Measurements from ENCODE around the gene IQCK. TPM values are rescaled to one million over a fixed set of nuclear protein-coding genes. Genes with fewer than 3 reads are reported as not detected.

The IQCK gene
- polyA plus RNA-seq, 3 donors: 0.52 to 1.2 (median 0.58) TPM

GRCh38 chr16:19882186-19882585 is 164.1 kb downstream of the IQCK start:
- no peak for DNase-seq
- peaks cover 22 to 31% of the 10 kb centered on the region in 2 donors for H3K4me1 ChIP-seq (ENCODE audit: control insufficient read depth in 1 of 2, insufficient read depth in 2 of 2, low read length in 2 of 2)
- H3K4me3 ChIP-seq (replicated peaks in 1 of 3; ENCODE audit: low read depth in 2 of 3, low read length in 3 of 3): no peak overlapping the region
- H2AFZ ChIP-seq (ENCODE audit: insufficient read depth, low read depth, low read length, poor library complexity, severe bottlenecking): no peak overlapping the region
- intact Hi-C loops (cut with micrococcal nuclease): loop anchor here in 1 of 2 donors (10.0 kb wide), 1 partner anchor 797 kb away; no protein-coding TSS in a partner anchor
- H3K4me2 ChIP-seq (replicated peaks; ENCODE audit: extremely low read depth, low read length, poor library complexity, severe bottlenecking): no peak overlapping the region
- TF ChIP-seq, protein P1, sequence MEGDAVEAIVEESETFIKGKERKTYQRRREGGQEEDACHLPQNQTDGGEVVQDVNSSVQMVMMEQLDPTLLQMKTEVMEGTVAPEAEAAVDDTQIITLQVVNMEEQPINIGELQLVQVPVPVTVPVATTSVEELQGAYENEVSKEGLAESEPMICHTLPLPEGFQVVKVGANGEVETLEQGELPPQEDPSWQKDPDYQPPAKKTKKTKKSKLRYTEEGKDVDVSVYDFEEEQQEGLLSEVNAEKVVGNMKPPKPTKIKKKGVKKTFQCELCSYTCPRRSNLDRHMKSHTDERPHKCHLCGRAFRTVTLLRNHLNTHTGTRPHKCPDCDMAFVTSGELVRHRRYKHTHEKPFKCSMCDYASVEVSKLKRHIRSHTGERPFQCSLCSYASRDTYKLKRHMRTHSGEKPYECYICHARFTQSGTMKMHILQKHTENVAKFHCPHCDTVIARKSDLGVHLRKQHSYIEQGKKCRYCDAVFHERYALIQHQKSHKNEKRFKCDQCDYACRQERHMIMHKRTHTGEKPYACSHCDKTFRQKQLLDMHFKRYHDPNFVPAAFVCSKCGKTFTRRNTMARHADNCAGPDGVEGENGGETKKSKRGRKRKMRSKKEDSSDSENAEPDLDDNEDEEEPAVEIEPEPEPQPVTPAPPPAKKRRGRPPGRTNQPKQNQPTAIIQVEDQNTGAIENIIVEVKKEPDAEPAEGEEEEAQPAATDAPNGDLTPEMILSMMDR (IDR thresholded peaks at IDR 0.05): no peak
- H3K27me3 ChIP-seq (ENCODE audit: control insufficient read depth in 2 of 2, insufficient read depth in 2 of 2, low read length in 2 of 2): peaks cover 34 to 52% of the 10 kb centered on the region in 2 donors
- 41% methylated on average over 3 of the region's 9 CpGs for WGBS (ENCODE audit: insufficient coverage)
- Mint-ChIP-seq H3K4me3 (peak overlapping the region in 1 of 2 donors; percentile 84), H3K27ac (no peak overlapping the region), H3K36me3 (peaks cover 5% of the 10 kb centered on the region in 2 donors), H3K9me3 (peaks cover 0 to 27% (median 7%) of the 10 kb centered on the region in 7 donors), H3K4me1 (peaks cover 22% of the 10 kb centered on the region), H3K27me3 (ENCODE audit: low read depth in 3 of 3) (peaks cover 51 to 58% (median 55%) of the 10 kb centered on the region in 3 donors)
- H3K27ac ChIP-seq (ENCODE audit: low read depth in 1 of 2, low read length in 2 of 2): no peak overlapping the region
- H3K36me3 ChIP-seq (replicated peaks in 1 of 2; ENCODE audit: control insufficient read depth in 1 of 2, insufficient read depth in 2 of 2, low read length in 2 of 2): no peaks in the 10 kb centered on the region
- H3K9ac ChIP-seq (ENCODE audit: insufficient read depth, low read length, poor library complexity, severe bottlenecking): no peak overlapping the region
- no peaks in the 10 kb centered on the region for H3K79me2 ChIP-seq (ENCODE audit: insufficient read depth, low read length)
- H3K9me3 ChIP-seq (replicated peaks in 1 of 2; ENCODE audit: control insufficient read depth in 1 of 2, insufficient read depth in 1 of 2, low read length in 2 of 2): peaks cover 4 to 16% of the 10 kb centered on the region in 2 donors
- no peaks in the 10 kb centered on the region for H4K20me1 ChIP-seq (ENCODE audit: insufficient read depth, low read length)

DNA sequence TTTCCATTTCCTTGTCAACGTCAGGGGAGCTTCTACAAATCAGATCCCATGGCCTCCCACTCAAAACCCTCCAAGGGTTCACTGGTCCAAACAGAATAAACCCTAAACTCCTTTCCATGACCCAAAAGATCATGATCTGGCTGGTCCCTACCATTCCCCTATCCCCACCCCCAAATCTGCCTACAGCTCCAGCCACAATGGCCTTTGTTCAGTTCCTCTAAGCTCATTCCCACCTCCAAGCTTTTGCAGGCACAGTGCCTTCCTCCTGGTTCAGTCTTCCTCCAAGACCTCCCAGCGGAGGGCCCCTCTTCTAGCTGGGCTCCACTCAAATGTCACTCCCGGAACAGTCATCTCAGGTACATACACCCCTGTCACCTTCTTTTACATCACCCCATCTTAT is 164.6 kb downstream of the IQCK start:
- Mint-ChIP-seq H3K4me3 (peak overlapping the region; percentile 31 to 84), H3K4me1 (peaks cover 22% of the 10 kb centered on the region), H3K27me3 (ENCODE audit: low read depth in 3 of 3) (peaks cover 50 to 57% (median 55%) of the 10 kb centered on the region in 3 donors), H3K36me3 (peaks cover 5% of the 10 kb centered on the region in 2 donors), H3K9me3 (peaks cover 0 to 27% (median 7%) of the 10 kb centered on the region in 7 donors), H3K27ac (no peak overlapping the region)
- TF ChIP-seq, protein P1 (IDR thresholded peaks at IDR 0.05): no peak
- H3K9ac ChIP-seq (ENCODE audit: insufficient read depth, low read length, poor library complexity, severe bottlenecking): no peak overlapping the region
- no peak overlapping the region for H2AFZ ChIP-seq (ENCODE audit: insufficient read depth, low read depth, low read length, poor library complexity, severe bottlenecking)
- H3K4me2 ChIP-seq (replicated peaks; ENCODE audit: extremely low read depth, low read length, poor library complexity, severe bottlenecking): no peak overlapping the region
- peaks cover 34 to 52% of the 10 kb centered on the region in 2 donors for H3K27me3 ChIP-seq (ENCODE audit: control insufficient read depth in 2 of 2, insufficient read depth in 2 of 2, low read length in 2 of 2)
- DNase-seq: no peak
- peaks cover 4 to 16% of the 10 kb centered on the region in 2 donors for H3K9me3 ChIP-seq (replicated peaks in 1 of 2; ENCODE audit: control insufficient read depth in 1 of 2, insufficient read depth in 1 of 2, low read length in 2 of 2)
- H3K27ac ChIP-seq (ENCODE audit: low read depth in 1 of 2, low read length in 2 of 2): no peak overlapping the region
- H4K20me1 ChIP-seq (ENCODE audit: insufficient read depth, low read length): no peaks in the 10 kb centered on the region
- no peak overlapping the region for H3K4me3 ChIP-seq (replicated peaks in 1 of 3; ENCODE audit: low read depth in 2 of 3, low read length in 3 of 3)
- 48% methylated on average over 2 of the region's 3 CpGs for WGBS (ENCODE audit: insufficient coverage)
- peaks cover 22 to 31% of the 10 kb centered on the region in 2 donors for H3K4me1 ChIP-seq (ENCODE audit: control insufficient read depth in 1 of 2, insufficient read depth in 2 of 2, low read length in 2 of 2)
- no peaks in the 10 kb centered on the region for H3K36me3 ChIP-seq (replicated peaks in 1 of 2; ENCODE audit: control insufficient read depth in 1 of 2, insufficient read depth in 2 of 2, low read length in 2 of 2)
- no peaks in the 10 kb centered on the region for H3K79me2 ChIP-seq (ENCODE audit: insufficient read depth, low read length)
- intact Hi-C loops (cut with micrococcal nuclease): loop anchor here in 1 of 2 donors (10.0 kb wide), 1 partner anchor 798 kb away; no protein-coding TSS in a partner anchor
